GM18861 (cell line): ENCODE results near the gene VASH1.
A peak's percentile ranks its signal among the peaks of the same experiment; 100 is the strongest.
"Not testable (repeated sequence)": the region's sequence is repeated elsewhere in the genome, so short reads cannot be mapped to it uniquely, and the experiment has no call there.

Experiments used
- ATAC-seq: cut with Tn5 transposase; IDR thresholded peaks from one replicate; pipeline ENCODE4 v1.9.1; 2021; ENCODE audit not compliant: unreplicated experiment

VASH1 gene

DNA sequence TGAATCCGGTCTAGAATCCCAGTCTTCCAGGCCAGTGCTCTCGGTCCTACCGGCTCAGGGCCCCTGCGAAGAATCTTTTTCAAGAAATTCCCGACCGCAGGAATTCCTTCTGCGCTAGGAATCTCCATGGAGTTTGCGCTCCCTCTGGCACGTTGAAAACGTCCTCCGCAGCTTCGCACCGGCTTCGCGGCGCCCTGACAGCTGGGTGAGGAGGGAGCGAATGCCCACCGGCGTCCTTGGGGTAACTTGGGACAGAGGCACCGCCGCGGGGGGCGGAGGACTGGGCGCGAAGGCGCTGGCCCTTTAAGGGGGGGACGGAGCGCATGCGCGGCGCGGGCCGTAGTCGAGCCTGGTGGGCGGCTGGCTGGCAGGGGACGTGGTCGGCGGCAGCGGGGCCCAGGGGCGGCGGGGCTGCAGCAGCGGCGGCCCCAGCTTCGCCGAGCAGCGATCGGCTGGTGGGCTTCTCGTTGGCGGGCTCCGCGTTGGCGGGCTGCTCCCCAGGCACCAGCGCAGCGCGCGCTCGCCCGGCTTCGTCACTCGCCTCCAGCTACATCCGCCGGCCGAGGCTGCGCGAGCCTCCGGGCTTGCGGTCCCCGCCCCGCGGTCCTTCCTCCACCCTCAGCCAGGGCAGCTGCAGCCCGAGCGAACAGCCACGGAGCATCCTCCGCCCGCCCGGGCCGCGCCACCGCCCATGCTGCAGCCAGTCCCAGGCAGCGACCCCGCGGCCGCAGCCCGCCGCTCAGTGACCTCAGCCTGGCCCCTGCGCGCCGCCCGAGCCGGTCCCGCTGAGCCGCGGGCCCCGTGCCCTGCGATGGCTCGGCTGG, at the start of gene VASH1:
Gene VASH1 (plus strand): TSS at position 333 of the 824 bp plus-strand sequence. CDS start 1,354 bp downstream, outside the sequence.
- ATAC-seq, result peak; percentile 82

- no peak for ATAC-seq
Measured at GRCh38 chr14:76713121-76713520, 48.1 kb upstream of the VASH1 start.

DNA sequence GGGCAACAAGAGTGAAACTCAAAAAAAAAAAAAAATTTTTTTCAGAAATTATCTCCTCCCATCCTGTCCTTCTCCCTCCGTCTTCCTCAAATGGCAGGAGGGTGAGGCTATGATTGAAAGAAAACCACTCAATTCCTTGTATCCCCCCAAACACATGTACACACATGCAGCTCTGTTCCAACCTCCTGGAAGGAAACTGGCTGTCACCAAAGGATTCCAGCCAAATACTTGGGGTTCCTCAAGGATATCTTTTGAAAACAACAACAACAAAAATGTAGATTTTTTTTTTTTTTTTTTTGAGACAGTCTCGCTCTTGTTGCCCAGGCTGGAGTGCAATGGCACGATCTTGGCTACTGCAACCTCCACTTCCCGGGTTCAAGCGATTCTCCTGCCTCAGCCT, 46.8 kb upstream of the VASH1 start:
- no peak for ATAC-seq

GRCh38 chr14:76715101-76715500, 46.2 kb upstream of the VASH1 start:
- no peak for ATAC-seq

GRCh38 chr14:76715511-76716081, 45.7 kb upstream of the VASH1 start:
- no peak for ATAC-seq

GRCh38 chr14:76716285-76716684, 45.0 kb upstream of the VASH1 start:
- ATAC-seq, result no peak

GRCh38 chr14:76717508-76718290, 43.6 kb upstream of the VASH1 start:
- no peak for ATAC-seq

DNA sequence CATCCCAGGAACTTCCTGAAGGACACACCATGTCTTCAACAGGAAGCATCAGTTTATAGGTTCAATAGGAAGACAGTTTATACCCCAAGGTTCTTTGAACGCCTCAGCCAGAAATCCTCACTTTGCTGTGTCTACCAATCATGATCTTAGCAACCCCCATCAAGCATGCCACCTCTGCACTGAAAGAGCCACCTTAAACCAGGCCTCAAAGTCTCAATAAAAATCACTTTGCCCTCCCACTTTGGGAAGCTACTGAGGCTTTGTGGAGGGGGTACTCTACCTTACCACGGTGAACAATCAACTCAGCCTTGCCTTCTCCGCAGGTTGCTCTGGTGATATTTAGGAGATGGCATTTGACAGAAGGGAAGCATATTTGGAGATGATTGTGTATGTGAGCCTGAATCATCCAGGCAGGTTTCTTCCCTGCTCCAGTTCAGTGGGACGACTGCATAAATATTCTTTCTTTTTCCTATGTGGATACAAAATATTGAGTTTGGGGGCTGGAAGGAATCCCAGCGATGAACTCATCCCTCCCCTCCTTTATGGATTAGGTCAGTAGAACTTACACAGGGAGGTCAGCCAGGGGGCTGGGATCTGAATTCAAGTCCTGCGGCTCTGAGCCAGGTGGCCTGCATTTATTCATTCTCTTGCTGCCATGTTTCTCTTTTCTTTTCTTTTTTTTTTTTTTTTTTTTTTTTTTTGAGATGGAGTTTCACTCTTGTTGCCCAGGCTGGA, 42.8 kb upstream of the VASH1 start:
- ATAC-seq, result no peak

DNA sequence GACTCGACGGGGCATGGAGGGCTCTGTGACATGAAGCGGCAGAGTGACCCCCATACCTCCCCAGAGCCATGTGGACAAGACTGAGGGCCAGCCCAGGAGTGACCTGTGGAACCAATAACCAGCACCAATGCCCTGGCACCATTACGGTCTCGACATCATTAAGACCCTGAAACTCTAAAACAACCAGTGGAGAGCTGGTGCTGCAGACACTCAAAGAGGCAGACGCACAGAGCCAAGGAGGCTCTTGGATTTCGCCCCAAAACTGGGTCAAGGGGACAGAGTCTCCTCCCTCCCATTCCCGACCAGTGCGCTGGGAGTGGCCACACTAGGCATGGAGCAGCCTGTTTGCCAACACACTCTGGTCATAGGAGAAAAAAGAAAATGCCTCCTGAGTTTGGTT, 41.6 kb upstream of the VASH1 start:
- no peak for ATAC-seq

GRCh38 chr14:76720382-76720813, 40.9 kb upstream of the VASH1 start:
- no peak for ATAC-seq

DNA sequence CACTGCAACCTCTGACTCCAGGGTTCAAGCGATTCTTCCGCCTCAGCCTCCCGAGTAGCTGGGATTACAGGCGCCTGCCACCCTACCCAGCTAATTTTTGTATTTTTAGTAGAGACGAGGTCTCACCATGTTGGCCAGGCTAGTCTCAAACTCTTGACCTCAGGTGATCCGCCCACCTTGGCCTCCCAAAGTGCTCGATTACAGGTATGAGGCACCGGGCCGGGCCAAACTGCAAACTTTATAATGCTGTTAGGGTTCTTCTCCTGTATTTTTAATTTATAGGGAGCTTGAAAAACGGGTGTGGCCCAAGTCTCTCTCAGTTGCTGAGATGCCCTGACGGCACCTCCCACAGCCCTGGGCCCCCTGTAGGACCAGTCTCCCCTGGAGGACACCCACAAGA, 39.8 kb upstream of the VASH1 start:
- not testable (repeated sequence) for ATAC-seq

- ATAC-seq, result no peak
Measured at GRCh38 chr14:76724651-76725550, 36.4 kb upstream of the VASH1 start.

DNA sequence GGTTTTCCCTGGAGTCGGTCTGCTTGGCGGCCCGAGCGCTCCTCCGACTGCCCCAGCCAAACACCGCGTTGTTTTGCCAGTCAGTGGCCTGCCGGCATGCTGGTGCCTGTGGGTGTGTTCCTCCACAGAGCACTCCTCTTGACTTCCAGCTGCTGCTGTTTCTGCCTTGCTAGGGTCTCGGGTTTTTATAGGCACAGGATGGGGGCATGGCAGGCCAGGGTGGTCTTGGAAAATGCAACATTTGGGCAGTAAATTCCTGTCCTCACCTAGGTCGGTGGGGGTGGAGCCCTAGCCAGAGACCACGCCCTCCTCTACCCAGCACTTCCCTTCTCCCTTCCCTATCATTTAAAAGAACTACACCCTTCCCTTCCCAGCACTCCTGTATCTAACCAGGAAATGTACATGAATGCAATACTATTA, 34.7 kb upstream of the VASH1 start:
- ATAC-seq, result no peak

GRCh38 chr14:76727384-76727783, 33.9 kb upstream of the VASH1 start:
- ATAC-seq, result no peak

GRCh38 chr14:76727901-76728300, 33.4 kb upstream of the VASH1 start:
- ATAC-seq, result no peak

DNA sequence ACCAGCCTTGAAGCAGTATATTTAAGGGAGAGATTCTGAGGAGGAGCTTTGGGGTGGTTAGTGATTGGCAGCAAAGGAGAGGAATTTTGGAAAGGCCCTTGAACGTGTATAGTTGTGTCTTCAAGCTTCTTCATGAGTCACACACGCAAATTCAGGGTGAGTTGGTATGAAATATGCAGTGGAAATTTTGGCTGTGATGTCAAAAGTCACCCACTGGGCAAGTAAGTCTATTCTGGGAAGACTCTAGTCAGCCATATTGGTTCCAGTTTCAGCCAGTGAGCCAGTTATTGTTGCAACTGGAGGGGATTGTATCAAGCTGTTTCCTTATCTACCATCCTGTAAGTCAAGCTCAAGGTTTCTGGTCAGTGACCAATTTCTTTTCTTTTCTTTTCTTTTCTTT, 32.0 kb upstream of the VASH1 start:
- ATAC-seq, result no peak

- no peak for ATAC-seq
Measured at GRCh38 chr14:76729953-76730505, 31.2 kb upstream of the VASH1 start.

DNA sequence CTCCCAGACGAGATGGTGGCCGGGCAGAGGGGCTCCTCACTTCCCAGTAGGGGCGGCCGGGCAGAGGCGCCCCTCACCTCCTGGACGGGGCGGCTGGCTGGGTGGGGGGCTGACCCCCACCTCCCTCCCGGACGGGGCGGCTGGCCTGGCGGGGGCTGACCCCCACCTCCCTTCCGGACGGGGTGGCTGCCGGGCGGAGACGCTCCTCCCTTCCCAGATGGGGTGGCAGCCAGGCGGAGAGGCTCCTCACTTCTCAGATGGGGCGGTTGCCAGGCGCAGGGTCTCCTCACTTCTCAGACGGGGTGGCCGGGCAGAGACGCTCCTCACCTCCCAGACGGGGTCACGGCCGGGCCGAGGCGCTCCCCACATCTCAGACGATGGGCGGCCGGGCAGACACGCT, 26.8 kb upstream of the VASH1 start:
- not testable (repeated sequence) for ATAC-seq

- no peak for ATAC-seq
Measured at GRCh38 chr14:76736514-76736913, 24.8 kb upstream of the VASH1 start.

- ATAC-seq, result no peak
Measured at GRCh38 chr14:76741074-76741473, 20.2 kb upstream of the VASH1 start.
